Spleen (tissue), 11 donors: ENCODE results near the gene GBE1. TPM values are rescaled to one million over a fixed set of nuclear protein-coding genes. Genes with fewer than 3 reads are reported as not detected.

Experiments used
- DNase-seq: peaks from one replicate; pipeline ENCODE4 v3.0.0-alpha.2; 2020
- H3K27ac ChIP-seq, 8 donors: fragments of 200-600 bp; sonication (generic) in 7 of 8; 1 replicate in 4 of 8; 2 replicates in 4 of 8; pipeline versions ENCODE4 v1.5.0 to v1.8.0; 2016 to 2021; ENCODE audit warnings: inconsistent platforms in 4 of 8, mild to moderate bottlenecking in 4 of 8, moderate library complexity in 1 of 8
- H3K27me3 ChIP-seq, 7 donors: fragments of 200-600 bp; sonication (generic) in 6 of 7; replicated peaks in 1 of 7; 1 replicate in 4 of 7; 2 replicates in 3 of 7; pipeline versions ENCODE4 v1.5.0 to v1.8.0; 2016 to 2021; ENCODE audit warnings: inconsistent platforms in 3 of 7, mild to moderate bottlenecking in 1 of 7
- H3K36me3 ChIP-seq, 6 donors: fragments of 200-600 bp; sonication (generic) in 5 of 6; 1 replicate in 4 of 6; 2 replicates in 2 of 6; pipeline versions ENCODE4 v1.5.0 to v1.8.0; 2016 to 2021; ENCODE audit warnings: inconsistent platforms in 2 of 6
- H3K4me1 ChIP-seq, 6 donors: fragments of 200-600 bp; sonication (generic) in 5 of 6; 1 replicate in 3 of 6; 2 replicates in 3 of 6; pipeline versions ENCODE4 v1.5.0 to v1.8.0; 2016 to 2021; ENCODE audit warnings: inconsistent platforms in 3 of 6
- H3K4me3 ChIP-seq, 8 donors: fragments of 200-600 bp; sonication (generic) in 7 of 8; 1 replicate in 4 of 8; 2 replicates in 4 of 8; pipeline versions ENCODE4 v1.5.0 to v1.8.0; 2016 to 2021; ENCODE audit warnings: inconsistent platforms in 4 of 8, mild to moderate bottlenecking in 4 of 8, moderate library complexity in 2 of 8
- H3K9me3 ChIP-seq, 8 donors: fragments of 200-600 bp; sonication (generic) in 7 of 8; 1 replicate in 4 of 8; 2 replicates in 4 of 8; pipeline versions ENCODE4 v1.5.0 to v1.8.0; 2016 to 2021; ENCODE audit warnings: inconsistent platforms in 4 of 8
- POLR2A ChIP-seq, 3 donors: fragments of 450-650 bp; IDR thresholded peaks; one replicate each; pipeline ENCODE4 v1.5.1; 2017; ENCODE audit warnings: antibody characterized with exemption in 3 of 3, mild to moderate bottlenecking in 1 of 3
- POLR2AphosphoS5 ChIP-seq, 3 donors: sonication (generic); formaldehyde crosslinking; IDR thresholded peaks; one replicate each; pipeline ENCODE4 v1.5.1; 2017; ENCODE audit warnings: antibody characterized with exemption in 3 of 3
- WGBS, 5 donors: extraction: QIAGEN DNeasy Blood & Tissue Kit in 3 of 5; methylation state at CpG; one replicate each; pipeline versions ENCODE4 v1.1.5 to v1.1.7; 2013 to 2018; 5-methylcytosine and 5-hydroxymethylcytosine counted together
- intact Hi-C: fragments of 100-400 bp; cut with DNase I; formaldehyde crosslinking; loops from one replicate; pipeline ENCODE4 v1.15.0; 2023; ENCODE audit warnings: low total_unique reads
- polyA plus RNA-seq, 3 donors: library from polyadenylated mRNA; stranded (reverse); fragments of 200-250 nt; gene quantifications; one replicate each; pipeline ENCODE4 v1.2.1, GENCODE V29; 2013
- total RNA-seq, 7 donors: library from RNA; depleted of rRNA in 3 of 7; stranded (reverse); fragments of >200 nt in 3 of 7; fragmentation: NEBNext Ultra II Directional in 4 of 7; extraction: Animal tissue kit (Norgen Biotek cat#: 25700) in 4 of 7; gene quantifications; one replicate each; pipeline versions ENCODE4 v1.1.0 to v1.2.1, GENCODE V29; 2016 to 2021
- TF ChIP-seq, protein P1 (sequence below), 11 experiments: fragments of 200-600 bp in 7 of 11; fragments of 450-650 bp in 4 of 11; sonication (generic) in 4 of 11; IDR thresholded peaks in 8 of 11; conservative IDR thresholded peaks in 3 of 11; 1 replicate in 7 of 11; 2 replicates in 4 of 11; pipeline versions ENCODE4 v1.4.0 to v1.8.0; 2016 to 2021; ENCODE audit warnings: antibody characterized with exemption in 11 of 11, inconsistent platforms in 4 of 11, mild to moderate bottlenecking in 1 of 11
- donor health status: healthy with polysubstance abuse.
- donor health status: DM: no; HTN: no; CAD: no; lungs with moderate emphysema.
- donor health status: DM: no; HTN: no; CAD: no.
- donor health status: Bipolar disorder and iron deficiency.
- donor health status: healthy.
- donor health status: DM: no; HTN: no; CAD: no.
- donor health status: DM: yes; HTN: yes; CAD: no.

The GBE1 gene
- total and polyA plus RNA-seq, 10 donors, result 5.0 to 34.3 (median 21.5) TPM

DNA sequence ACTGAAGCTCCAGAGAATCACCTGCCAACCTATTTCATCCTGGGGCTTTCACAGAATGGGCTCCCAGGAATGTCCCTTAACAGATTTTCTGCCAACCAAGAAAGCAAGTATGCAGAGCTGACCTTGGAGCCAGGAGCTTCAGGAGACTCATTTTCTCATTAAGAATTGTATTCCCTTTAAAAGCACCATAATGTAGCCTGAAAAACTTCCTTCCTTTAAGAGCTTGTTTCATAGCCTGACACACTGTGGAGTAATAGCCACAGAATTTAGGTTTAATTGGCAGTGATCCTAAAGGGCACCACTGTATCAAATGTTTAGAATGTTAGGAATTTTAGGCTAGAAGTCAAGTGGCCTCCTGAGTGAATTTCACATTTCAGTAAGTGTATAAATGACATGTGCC, 309.8 kb downstream of the GBE1 start:
- Histone ChIP-seq H3K36me3 (no peaks in the 10 kb centered on the region), H3K27me3 (no peaks in the 10 kb centered on the region), H3K4me1 (no peaks in the 10 kb centered on the region), H3K4me3 (no peak overlapping the region), H3K9me3 (no peaks in the 10 kb centered on the region), H3K27ac (no peak overlapping the region)
- no peak for DNase-seq
- TF ChIP-seq POLR2AphosphoS5 (IDR thresholded peaks at IDR 0.05), result no peak
- intact Hi-C loops, result no loop called here

DNA sequence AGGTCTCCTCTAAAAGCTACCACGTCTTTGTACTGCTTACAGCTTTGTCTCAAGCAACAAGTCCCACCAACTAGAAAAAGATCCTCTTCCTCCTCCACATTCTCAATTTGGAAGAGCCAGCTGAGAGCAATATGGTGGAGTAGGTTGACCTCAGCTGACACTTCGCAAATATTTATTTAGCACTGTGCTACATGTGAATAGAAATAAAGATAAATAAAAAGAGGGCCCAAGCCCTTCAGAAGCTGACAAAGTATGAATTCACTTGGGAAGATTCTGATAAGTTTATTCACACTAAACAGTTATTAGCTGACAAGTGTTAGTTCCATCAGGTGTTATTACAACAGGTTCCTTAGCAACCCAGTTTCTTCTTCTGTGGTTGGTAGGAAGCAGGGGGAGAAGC, 310.3 kb downstream of the GBE1 start:
- WGBS, 5 donors, result 84 to 93% (median 84%) methylated on average over 2 of the region's 2 CpGs
- no peak overlapping the region for H3K27ac ChIP-seq
- DNase-seq, result no peak
- H3K9me3 ChIP-seq, result no peaks in the 10 kb centered on the region
- intact Hi-C loops, result no loop called here
- H3K27me3 ChIP-seq, result no peaks in the 10 kb centered on the region
- TF ChIP-seq, protein P1, sequence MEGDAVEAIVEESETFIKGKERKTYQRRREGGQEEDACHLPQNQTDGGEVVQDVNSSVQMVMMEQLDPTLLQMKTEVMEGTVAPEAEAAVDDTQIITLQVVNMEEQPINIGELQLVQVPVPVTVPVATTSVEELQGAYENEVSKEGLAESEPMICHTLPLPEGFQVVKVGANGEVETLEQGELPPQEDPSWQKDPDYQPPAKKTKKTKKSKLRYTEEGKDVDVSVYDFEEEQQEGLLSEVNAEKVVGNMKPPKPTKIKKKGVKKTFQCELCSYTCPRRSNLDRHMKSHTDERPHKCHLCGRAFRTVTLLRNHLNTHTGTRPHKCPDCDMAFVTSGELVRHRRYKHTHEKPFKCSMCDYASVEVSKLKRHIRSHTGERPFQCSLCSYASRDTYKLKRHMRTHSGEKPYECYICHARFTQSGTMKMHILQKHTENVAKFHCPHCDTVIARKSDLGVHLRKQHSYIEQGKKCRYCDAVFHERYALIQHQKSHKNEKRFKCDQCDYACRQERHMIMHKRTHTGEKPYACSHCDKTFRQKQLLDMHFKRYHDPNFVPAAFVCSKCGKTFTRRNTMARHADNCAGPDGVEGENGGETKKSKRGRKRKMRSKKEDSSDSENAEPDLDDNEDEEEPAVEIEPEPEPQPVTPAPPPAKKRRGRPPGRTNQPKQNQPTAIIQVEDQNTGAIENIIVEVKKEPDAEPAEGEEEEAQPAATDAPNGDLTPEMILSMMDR (IDR thresholded peaks at IDR 0.05 in 8 of 11, conservative IDR thresholded peaks at IDR 0.05 in 3 of 11), result no peak
- no peak for TF ChIP-seq POLR2AphosphoS5 (IDR thresholded peaks at IDR 0.05)
- no peak for TF ChIP-seq POLR2A (IDR thresholded peaks at IDR 0.05)
- H3K4me1 ChIP-seq, result no peaks in the 10 kb centered on the region
- no peaks in the 10 kb centered on the region for H3K36me3 ChIP-seq
- no peak overlapping the region for H3K4me3 ChIP-seq

DNA sequence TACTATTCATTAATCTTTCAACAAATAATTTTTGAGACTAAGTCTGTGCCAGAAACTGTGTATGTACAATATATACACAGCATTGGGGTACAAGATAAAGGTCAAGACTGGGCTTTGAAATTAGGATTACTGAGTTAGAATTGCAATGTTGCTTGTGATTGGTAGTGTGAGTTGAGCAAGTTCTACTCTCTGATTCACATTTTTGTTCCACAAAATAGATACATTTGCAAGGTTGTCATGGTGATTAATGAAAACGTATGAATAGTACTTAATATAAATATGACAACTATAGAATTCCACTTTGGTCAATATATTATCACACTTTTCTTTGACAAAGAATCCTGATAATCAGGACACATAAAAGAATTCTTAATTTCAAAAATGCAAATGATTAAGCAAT, 314.6 kb downstream of the GBE1 start:
- Histone ChIP-seq H3K27ac (no peak overlapping the region), H3K4me1 (no peaks in the 10 kb centered on the region), H3K27me3 (no peaks in the 10 kb centered on the region), H3K36me3 (no peaks in the 10 kb centered on the region), H3K9me3 (no peaks in the 10 kb centered on the region), H3K4me3 (no peak overlapping the region)
- no peak for DNase-seq
- 71 to 94% (median 86%) methylated on average over 1 of the region's 1 CpG for WGBS, 5 donors
- TF ChIP-seq POLR2A (IDR thresholded peaks at IDR 0.05), result no peak
- no peak for TF ChIP-seq POLR2AphosphoS5 (IDR thresholded peaks at IDR 0.05)
- TF ChIP-seq, protein P1 (IDR thresholded peaks at IDR 0.05 in 8 of 11, conservative IDR thresholded peaks at IDR 0.05 in 3 of 11), result no peak
- intact Hi-C loops, result no loop called here

DNA sequence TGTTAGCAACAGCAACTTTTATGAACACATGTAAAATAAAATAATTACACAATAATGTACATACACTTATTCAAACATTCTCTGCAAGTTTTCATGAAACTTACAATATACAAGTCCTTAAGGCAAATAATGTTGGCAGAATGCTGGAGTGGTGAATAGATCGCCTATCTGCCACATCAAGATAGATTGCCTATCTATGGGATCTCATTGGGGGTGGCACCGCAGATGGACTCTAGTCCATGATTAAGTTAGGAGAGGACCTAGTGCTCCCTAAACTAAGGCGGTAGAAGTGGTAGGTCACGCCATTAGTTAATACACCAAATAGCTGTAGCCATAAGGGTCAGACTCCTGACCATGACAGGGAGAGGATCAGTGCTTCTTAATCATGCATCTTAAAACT, 315.7 kb downstream of the GBE1 start:
- WGBS, 5 donors, result 93 to 97% (median 97%) methylated on average over 4 of the region's 4 CpGs
- no peak for DNase-seq
- H3K4me3 ChIP-seq, result no peak overlapping the region
- H3K4me1 ChIP-seq, result no peaks in the 10 kb centered on the region
- TF ChIP-seq POLR2A (IDR thresholded peaks at IDR 0.05) (no peak), POLR2AphosphoS5 (IDR thresholded peaks at IDR 0.05) (no peak)
- TF ChIP-seq, protein P1 (IDR thresholded peaks at IDR 0.05 in 8 of 11, conservative IDR thresholded peaks at IDR 0.05 in 3 of 11), result no peak
- H3K27ac ChIP-seq, result no peak overlapping the region
- no peaks in the 10 kb centered on the region for H3K36me3 ChIP-seq
- no peaks in the 10 kb centered on the region for H3K9me3 ChIP-seq
- intact Hi-C loops, result no loop called here
- H3K27me3 ChIP-seq, result no peaks in the 10 kb centered on the region

DNA sequence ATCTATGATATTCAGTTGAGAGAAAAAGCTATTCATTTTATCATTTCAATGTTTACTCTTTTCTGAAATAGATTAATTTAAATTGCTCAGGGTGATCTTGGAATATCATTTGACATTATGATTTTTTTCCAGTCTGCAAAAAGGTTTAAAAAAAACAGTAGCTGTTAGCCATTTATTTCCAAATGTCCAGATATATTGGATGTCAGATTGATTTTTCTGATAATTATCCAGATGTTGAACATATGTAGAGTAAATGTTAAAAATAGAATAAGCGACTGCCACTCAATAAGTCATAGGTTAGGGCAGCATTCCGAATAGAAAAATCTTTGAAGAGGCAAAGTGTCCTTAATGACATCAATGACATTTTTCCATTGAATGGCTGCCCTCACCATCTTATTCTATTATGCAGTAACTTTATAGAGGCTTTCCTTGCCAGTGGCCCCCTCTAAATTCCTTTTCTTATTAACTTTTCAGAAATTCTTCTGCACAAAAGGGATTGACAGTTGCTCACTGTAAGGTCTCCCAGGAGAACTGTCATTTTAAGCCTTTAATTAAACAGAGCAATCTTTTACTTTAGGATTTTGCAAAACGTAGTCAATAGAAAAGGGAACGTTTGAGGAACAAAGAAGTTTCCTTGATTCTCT, 316.5 kb downstream of the GBE1 start:
- H3K4me1 ChIP-seq, result no peaks in the 10 kb centered on the region
- H3K27ac ChIP-seq, result no peak overlapping the region
- H3K36me3 ChIP-seq, result no peaks in the 10 kb centered on the region
- H3K9me3 ChIP-seq, result no peaks in the 10 kb centered on the region
- TF ChIP-seq POLR2AphosphoS5 (IDR thresholded peaks at IDR 0.05) (no peak), POLR2A (IDR thresholded peaks at IDR 0.05) (no peak)
- TF ChIP-seq, protein P1 (IDR thresholded peaks at IDR 0.05 in 8 of 11, conservative IDR thresholded peaks at IDR 0.05 in 3 of 11), result no peak
- DNase-seq, result no peak
- intact Hi-C loops, result no loop called here
- no peak overlapping the region for H3K4me3 ChIP-seq
- WGBS, 5 donors, result 71 to 92% (median 77%) methylated on average over 4 of the region's 4 CpGs
- no peaks in the 10 kb centered on the region for H3K27me3 ChIP-seq
